HG03378 (cell line): ENCODE measurements around the gene ULK1.

ENCODE experiments used
- ATAC-seq: cut with Tn5 transposase; IDR thresholded peaks from one replicate; pipeline ENCODE4 v1.9.1; 2021; ENCODE audit warnings: mild to moderate bottlenecking, moderate library complexity; ENCODE audit not compliant: unreplicated experiment

ULK1 gene

DNA sequence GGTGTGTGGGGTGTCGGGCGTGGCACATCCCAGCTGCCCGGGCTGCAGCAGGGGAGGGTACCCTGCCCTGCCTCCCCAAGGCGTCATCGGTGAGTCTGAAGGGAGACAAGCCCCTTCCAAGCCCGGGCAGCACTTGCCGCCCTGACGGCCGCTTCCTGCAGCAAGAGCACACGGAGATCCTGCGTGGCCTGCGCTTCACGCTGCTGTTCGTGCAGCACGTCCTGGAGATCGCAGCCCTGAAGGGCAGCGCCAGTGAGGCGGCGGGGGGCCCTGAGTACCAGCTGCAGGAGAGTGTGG, 24.6 kb downstream of the ULK1 start:
- ATAC-seq: no peak

DNA sequence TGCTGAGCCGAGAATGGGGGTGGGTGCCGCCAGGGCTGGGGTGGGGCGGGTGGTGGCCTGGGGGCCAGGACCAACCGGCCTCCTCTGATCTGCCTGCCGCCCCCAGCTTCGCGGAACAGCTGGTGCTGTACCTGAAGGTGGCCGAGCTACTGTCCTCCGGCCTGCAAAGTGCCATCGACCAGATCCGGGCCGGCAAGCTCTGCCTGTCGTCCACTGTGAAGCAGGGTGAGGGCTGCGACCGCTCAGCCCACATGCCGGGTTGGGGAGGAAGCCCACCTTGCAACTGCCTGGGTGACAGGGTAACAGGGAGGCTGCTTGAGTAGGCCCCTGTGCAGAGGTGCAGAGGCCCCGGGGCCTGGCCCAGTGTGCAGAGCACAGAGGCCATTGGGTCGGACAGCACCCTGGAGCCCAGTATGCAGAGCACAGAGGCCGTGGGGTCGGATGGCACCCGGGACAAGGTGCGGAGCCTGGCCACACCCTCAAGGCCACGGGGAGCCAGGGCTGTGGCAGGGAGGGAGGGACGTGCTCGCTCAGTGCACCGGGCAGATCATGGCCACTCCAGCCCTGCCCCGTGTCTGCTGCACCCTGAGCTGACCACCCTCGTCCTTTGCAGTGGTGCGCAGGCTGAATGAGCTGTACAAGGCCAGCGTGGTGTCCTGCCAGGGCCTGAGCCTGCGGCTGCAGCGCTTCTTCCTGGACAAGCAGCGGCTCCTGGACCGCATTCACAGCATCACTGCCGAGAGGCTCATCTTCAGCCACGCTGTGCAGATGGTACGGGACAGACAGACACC, 25.1 kb downstream of the ULK1 start:
- no peak for ATAC-seq

DNA sequence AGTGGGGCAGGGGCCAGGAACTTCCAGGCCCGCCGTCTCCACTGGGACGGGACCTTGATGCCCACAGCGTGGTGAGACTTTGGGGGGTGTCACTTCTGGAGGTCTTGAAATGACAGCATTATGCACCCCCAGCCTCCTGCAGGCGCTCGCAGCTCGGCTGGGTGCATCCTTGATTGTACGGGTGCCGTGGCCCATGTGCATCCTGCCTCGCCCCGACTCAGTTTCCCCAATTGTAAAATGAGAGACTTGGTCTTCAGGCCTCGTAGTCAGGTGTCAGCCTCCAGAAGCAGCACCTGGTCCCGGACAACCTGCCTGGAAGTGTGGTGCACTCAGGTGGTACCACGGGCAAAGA, 25.7 kb downstream of the ULK1 start:
- ATAC-seq: no peak

DNA sequence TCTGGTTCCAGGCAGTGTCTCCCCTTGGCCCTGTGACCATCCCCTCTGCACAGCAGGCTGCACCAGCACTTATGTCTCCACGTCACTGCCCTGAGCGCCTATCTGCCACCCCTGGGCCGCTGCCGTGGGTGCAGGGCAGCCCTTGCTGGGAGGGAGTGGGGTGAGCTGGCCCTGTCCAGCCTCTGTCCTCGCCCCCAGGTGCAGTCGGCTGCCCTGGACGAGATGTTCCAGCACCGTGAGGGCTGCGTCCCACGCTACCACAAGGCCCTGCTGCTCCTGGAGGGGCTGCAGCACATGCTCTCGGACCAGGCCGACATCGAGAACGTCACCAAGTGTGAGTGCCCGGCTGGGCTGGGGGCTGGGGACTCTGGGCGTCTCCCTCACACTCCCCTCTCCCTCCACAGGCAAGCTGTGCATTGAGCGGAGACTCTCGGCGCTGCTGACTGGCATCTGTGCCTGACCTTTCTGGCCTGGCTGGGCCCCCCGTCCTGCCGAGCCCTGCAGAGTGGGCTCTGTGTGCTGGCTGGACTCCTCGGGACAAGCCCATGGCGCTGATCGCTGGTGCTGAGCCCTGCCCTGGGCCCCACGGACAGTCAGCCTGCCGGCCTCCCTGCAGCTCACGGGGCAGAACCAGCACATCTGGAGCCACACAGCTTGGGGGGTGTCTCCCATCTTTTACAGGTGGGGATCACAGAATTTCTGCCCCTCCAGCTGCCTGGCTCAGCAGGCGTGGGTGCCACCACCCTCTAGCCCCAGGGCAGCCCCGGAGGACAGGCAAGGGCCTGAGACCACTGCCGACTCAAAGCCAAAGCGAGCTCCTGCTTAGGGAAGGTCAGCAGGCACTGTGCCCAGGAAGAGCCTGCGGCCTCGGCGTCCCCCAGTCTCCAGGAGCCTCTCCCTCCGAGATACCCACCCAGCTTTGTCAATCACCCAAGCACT, 26.7 kb downstream of the ULK1 start:
- no peak for ATAC-seq

DNA sequence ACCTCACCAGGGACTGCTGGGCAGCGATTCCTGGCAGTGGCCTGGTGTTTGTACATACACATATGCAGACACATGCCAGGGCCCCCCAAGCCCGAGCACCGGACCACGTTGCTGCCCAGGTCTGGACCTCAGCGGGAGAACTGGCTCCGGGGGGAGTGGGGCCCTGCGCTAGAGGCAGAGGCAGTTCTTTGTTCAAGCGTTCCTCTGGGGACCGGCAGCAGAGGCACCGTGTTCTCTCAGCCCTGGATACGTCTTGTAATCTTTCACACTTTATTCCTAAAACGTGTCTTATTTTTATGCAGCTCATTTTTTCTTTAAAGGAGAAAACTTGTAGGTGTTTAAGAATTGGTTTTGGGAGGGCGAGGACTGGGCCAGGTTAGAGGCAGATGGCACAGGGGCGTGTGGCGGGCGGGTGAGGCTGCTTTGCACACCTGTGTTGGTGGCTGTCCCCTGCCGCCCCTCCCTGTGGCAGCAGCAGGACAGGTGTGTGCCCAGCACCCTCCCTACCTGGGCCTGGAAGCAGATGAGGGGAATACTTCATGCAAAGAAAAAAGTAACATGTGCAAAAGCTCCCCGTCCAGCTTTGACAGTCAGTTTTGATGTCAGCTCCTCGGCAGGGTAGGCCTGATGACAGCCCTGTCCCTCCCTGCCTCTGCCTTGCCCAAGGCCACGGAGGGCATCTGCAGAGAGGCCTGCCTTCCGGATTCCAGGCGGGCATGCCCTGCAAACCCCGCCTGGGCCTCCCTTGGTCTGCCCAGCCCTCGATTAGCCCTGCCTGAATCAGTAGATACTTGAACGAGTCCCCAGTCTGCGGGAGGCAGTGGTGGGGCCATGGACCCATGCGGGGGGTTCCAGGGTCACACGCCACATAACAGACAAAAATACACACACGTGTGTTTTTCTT, 27.7 kb downstream of the ULK1 start:
- ATAC-seq: no peak

DNA sequence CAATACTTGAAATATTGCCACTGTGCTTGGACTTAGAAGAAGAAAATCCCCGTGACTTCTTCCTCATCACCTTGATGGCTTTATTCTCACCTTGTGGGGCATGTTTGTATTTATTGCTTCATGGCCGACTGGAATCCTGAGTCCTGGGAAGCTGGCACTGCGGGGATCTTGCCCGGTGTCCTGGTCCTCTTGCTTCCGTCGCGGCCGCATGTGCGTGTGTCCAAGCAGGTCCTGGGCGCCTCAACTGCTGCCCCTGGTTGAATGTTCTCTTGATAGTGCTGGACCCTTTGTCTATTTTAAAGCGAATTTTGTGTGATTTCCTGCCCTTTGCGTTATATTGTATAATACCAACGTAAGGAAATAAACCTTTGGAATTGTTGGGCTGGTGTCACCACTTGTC, 28.4 kb downstream of the ULK1 start:
- no peak for ATAC-seq

DNA sequence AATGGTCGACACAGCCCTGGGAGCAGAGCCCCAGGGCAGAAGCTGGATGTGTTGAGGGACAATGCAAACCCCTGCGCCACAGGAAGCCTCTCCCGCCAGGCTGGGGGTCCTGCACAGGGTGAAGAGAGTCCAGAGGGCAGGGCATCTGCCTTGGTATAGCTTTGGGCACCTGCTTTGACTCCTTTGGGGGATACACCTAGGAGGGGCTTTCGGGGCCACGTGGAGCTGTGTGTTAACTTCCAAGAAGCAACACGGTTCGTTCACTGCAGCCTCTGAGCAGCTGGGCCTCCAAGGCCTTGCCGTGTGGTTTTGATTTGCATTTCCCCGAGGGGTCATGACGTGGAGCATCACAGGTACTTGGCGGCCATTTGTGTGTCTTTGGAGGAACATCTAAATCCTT, 28.8 kb downstream of the ULK1 start:
- peak; percentile 70 for ATAC-seq

DNA sequence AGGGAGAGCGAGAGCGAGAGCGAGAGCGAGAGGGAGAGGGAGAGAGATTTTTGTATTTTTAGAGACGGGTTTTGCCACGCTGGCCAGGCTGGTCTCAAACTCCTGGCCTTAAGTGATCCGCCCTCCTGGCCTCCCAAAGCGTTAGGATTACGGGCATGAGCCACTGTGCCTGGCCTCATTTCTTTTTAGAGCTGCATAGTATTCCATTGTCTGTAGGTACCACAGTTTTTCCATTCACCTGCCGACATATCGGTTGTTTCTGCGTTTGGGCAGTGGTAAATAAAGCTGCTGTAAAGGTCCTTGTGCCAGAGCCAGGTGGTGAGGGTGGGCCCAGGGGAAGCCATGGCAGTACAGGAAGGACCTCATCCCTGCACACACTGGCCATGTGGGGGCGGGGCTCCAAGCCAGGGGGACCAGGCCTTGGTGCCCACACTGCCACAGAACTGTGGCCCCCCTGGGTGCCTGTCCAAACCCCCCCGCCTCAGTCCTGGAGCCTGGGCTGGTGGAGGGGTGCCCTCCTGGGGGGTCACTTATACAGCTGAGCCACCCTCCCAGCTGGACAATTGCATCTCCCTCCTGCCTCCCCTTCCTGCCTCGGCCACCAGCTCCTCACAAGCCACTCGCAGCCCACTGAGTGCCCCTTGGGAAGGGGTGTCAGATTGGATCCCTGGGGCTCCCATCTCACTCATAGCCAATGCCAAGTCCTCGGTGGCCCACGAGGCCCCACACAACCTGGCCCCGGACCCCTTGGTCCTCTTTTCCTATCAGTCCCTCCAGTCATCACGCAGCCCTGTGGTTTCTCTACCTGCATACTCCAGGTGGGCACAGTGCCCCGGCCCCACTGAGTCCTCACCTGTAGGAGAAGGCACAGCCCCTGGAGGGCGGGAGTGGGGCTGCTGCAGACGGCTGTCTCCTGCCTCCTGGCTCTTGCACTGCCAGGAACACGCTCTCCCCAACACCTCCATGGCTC, 33.0 kb downstream of the ULK1 start:
- no peak for ATAC-seq

DNA sequence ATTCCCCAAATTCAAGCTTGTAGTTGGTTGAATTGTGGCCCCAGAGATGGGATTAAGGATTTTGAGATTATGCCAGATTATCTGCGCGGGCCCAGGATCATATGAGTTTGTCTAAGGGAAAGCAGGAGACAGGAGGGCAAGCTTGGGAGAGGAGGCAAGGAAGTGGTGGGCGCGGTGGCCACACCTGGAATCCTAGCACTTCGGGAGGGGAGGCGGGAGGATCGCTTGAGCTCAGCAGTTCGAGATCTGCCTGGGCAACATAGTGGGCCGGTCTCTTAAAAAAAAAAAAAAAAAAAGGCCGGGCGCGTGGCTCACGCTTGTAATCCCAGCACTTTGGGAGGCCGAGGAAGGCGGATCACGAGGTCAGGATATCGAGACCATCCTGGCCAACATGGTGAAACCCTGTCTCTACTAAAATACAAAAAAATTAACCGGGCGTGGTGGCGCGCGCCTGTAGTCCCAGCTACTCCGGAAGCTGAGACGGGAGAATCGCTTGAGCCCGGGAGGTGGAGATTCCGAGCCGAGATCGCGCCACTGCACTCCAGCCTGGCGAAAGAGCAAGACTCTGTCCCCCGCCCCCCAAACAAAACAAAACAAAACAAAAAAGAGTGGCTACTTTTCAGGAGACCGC, 33.8 kb downstream of the ULK1 start:
- no peak for ATAC-seq

DNA sequence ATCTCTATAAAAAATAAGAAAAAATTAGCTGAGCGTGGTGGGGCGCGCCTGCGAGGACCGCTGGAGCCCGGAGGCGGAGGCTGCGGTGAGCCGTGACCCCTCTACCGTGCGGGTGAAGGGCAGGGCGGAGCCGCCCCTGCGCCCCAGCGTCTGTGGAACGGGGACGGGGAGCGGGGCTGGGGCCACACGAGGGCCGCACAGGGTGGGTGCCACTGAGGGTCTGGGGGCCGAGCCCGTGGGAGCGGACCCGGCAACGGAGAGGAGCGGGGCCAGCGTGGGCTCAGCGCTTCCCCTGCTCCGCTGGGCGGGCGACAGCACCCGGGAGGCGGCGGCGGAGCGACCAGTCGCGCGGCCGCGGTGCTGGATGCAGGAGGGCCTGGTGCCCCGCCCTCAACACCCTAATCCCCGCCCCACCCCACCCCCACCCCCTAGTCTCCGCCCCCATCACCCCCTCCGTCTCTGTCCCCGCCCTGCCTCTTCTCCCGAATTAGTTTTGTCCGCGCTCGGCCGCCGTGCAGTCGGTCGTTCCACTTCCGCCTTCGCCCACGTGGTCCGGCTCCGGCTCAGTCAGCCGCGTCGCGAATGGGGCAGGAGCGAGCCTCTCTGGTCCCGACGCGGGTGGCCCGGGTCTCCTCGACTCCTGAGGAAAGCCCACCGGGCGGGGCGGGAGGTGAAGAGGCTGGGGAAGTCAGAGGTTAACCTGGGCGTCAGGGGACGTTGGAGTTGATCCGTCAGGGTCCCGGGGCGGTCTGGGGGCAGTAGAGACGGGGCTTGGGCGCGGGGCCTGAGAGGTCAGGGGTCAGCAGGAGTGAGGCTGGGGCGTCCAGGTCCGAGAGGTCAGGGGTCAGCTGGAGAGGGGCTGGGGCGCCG, 34.5 kb downstream of the ULK1 start, which contains the start of gene PUS1:
TSS of gene PUS1 (plus strand) at position 566 of the 870 bp plus-strand sequence. CDS start 447 bp downstream, outside the sequence.
- ATAC-seq: peak; percentile 42

DNA sequence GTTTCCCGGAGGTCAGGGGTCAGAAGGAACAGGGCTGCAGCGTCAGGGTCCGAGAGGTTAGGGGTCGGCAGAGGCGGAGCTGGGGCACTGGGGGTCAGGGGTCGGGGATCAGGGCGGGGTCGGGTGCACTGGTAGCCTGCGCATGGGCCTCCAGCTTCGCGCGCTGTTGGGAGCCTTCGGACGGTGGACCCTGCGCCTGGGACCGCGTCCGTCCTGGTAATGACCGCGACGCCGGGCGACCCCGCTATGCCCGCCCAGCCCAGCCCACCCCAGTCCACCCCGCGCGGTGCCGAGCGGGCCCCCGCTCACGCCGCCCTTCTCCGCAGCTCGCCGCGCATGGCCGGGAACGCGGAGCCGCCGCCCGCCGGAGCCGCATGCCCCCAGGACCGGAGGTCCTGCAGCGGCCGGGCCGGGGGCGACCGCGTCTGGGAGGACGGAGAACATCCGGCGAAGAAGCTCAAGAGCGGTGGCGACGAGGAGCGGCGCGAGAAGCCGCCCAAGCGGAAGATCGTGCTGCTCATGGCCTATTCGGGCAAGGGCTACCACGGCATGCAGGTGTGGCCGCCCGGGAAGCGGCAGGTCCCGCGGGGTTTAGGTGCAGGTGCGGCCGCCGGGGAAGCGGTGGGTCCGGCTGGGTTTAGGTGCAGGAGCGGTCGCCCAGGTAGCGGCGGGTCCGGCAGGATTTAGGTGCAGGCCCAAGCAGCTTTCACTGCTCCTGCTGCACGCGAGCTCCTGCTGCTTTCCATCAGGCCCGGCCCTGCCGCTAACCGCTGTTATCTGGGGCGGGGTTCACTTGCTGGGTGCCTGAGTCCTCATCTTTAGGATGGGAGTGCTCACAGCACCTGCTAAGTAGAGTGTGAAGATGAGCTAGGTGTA, 35.4 kb downstream of the ULK1 start:
- ATAC-seq: no peak

DNA sequence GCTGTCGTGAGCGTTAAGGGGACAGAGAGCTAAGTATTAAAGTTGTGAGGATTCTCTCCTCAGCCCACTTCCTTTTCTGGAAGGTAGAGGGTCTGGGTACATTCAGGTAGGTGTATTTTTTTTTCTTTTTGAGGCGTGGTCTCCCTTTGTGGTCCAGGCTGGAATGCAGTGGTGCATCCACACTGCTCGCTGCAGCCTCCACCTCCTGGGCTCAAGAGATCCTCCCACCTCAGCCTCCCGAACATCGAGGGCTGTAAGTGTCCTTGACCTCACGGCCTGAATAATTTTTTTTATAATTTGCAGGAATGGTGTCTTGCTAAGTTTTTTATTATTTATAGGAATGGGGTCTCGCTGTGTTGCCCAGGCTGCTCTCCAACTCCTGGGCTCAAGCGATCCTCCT, 36.1 kb downstream of the ULK1 start:
- no peak for ATAC-seq

DNA sequence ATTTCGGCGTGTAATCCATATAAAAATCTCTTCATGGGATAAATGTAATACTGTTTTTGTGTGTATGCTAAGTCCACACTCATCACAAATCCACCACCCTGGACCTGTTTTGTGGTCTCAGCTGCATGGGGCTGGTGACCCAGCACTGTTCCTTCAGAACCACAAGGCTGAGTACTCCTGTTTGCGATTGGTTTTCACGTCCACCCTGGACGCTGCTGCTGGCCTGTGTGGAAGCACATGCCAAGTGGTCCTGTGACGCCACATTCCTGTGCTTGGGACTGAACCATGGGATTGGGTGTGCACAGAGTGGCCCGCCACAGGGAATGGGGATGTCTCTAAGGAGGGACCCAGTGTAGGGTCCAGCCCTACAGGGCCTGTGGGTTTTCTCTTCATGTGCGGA, 39.0 kb downstream of the ULK1 start:
- ATAC-seq: no peak

DNA sequence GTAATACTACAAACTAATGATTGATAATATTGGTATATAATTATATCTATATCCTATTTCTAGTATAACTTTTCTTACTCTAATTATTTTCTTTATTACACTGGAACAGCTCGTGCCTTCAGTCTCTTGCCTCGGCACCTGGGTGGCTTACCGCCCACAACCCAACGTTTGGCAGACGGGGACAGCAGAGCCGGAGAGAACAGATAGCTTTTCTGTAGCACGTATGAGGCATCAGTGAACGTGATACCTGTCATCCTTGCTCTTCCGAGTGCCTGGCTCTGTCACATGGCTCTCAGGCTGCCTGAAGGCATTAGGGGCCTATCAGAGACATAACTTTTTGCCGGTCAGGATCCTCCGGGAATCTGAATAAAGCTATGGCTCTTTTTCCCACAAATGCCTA, 40.1 kb downstream of the ULK1 start:
- ATAC-seq: no peak

DNA sequence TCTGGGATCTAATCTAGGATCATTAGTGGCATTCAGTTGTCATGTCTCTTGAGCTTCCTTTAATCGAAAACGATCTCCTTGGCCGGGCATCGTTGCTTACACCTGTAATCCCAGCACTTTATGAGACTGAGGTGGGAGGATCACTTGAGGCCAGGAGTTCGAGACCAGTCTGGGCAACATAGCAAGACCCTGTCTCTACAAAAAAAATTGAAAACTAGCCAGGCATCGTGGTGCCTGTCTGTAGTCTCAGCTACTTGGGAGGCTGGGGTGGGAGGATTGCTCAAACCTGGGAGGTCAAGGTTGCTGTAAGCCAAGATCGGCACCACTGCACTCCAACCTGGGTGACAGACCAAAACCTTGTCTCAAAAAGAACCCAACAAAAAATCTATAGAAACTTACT, 43.7 kb downstream of the ULK1 start:
- no peak for ATAC-seq

DNA sequence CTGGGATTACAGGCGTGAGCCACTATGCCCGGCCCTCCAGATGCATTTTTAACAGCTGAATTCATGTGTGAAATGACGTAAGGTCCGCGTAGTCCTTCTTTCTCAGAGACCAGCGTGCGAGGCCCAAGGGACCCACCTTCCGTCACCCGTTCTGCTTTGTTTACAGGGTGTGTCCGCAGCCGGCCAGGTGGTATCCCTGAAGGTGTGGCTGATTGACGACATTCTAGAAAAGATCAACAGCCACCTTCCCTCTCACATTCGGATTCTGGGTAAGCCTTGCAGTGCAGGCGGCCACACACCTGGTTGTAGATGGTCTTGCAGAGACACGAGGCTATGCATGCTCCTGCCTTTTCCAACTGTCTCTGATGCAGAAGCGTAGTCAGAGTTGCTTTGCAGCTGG, 44.6 kb downstream of the ULK1 start:
- no peak for ATAC-seq

DNA sequence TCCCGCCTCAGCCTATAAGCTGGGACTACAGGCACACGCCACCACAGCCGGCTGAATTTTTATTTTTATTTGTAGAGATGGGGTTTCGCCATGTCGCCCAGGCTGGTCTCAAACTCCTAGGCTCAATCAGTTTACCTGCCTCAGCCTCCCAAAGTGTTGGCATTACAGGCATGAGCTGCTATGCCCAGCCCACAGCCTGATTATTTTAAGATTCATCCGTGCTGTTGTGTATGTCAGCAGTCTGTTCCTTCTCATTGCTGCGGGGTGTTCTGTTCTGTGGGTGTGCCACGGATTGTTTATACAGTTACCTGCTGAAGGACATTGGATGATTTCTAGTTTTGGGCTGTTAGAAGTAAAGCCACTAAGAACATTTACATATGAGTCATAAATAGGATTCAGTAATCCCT, 45.7 kb downstream of the ULK1 start:
- no peak for ATAC-seq
